Glomerular visceral epithelial cell (primary cell): ENCODE data around the gene CDH23.

Experiments used
- DNase-seq: peaks from one replicate; pipeline ENCODE4 v3.0.0-alpha.2; 2016; ENCODE audit errors: extremely low spot score

CDH23 gene

GRCh38 chr10:71660313-71660712, 263.6 kb downstream of the CDH23 start:
- DNase-seq: no peak

GRCh38 chr10:71661060-71661622, 264.4 kb downstream of the CDH23 start:
- no peak for DNase-seq

DNA sequence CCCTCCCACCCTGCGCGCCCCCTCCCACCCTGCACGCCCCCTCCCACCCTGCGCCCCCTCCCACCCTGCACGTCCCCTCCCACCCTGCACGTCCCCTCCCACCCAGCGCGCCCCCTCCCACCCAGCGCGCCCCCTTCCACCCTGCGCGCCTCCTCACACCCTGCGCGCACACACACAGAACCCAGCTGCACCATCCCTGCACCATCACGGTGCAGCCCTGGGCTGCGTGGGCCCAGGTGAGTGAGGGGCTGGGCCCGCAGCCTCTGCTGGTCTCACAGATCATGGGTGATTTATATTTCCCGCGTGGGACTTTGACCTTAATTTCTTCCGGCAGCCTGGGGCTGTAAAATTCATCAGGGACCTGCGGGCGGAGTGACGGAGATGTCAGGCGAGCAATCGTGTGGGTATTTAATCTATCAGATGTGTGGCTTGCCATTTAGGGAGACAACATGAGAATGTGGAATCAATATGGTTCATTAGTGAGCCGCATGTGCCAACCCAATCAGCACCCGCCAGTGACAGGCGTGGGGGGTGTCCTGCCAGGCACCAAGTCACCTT, 265.1 kb downstream of the CDH23 start:
- no peak for DNase-seq

- DNase-seq: no peak
Observed at GRCh38 chr10:71663311-71663710, 266.6 kb downstream of the CDH23 start.

DNA sequence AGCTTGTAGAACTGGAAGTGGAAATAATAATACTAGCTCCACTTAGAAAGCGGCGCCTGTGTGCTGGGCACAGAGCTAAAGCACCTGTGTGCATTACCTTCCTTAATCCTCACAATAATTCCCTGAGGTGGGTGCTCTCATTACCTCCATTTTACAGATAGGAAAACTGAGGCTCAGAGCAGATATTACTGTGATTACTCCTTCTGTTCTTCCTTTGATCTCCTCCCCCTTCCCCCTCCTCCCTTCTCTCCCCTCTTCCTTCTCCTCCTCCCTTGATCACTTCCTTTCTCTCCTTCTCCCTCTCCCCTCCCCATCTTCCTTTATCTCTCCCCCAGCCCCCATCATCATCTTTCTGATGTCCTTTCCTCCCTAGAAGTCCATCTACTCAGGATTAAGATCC, 267.9 kb downstream of the CDH23 start:
- no peak for DNase-seq

GRCh38 chr10:71665456-71665855, 268.7 kb downstream of the CDH23 start:
- no peak for DNase-seq

DNA sequence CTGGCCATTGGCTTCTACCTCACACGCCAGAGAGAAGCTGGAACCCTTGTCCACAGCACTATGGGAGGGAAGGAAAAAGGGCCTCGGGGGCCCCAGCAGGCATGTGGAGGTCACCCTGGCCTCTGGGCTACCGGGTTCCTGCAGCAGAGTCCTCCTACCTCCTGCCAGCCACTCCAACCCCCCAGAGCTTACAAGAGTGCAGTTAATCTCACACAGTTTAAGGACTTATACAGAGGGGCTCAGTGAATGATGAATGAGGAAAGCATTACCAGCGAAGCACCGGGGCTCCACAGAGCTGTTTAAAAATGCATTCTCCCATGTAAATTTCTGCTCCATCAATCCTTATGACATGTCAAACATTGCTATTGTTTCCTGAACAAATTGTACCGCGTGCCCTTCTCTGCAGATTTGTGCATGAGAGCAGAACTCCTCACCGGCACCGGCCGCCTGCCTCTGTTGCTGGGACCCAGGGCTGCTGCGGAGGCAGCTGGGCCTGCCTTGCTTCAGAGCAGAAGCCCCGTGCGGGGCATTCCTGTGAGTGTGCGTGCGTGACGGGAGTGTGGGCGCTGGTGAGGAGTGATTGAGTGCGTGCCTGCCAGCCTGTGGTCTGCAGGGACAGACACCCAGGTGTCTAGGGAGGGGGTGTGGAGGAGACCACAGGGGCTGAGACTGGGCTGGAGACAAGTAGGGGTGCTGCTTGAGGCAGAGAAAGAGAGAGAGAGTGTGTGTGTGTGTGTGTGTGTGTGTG, 270.1 kb downstream of the CDH23 start:
- peak; percentile 8 for DNase-seq

- no peak for DNase-seq
Observed at GRCh38 chr10:71667387-71667752, 270.6 kb downstream of the CDH23 start.

DNA sequence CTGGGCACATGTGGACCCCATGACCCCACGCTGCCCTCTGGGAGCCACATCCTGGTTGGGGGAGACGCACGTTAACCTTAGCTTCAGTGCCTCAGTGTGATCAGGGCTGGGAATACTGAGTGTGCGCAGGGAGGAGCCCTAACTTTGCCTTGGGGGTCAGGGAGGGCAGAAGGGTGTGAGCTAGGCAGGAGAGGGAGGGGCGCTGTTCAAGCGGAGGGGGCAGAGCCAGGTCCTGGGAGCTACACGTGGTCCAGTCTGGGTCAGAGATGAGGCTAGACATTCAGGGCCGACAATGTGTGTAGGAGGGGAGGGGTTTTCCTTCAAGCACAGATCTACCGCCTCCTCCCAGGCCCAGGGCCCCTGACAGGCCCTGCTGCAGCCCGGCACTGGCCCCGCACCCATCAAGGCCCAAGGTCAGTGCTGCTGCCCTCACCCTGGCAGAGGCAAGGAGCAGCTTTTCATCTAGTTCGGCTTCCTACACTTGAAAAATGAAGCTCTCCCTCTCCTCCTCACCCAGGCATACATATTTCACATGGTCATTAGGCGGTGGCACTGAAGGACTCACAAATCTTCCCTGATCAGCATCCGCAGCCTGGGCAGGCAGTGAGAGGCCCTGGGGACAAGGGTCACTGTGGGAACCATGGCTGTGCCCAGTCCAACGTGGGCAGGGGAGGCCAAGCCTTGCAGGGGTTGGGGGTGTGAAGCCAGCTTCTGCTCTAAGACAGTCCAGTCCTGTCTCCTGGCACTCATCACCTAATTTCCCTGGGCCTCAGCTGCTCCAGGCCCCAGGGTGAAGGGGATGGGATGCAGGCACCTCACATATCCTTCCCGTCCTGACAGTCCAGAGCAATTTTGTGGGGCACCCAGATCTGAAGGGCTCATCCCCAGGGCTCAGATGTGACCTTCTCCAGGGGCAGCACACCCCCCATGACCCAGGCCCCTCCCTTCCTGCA, 275.6 kb downstream of the CDH23 start:
- DNase-seq: no peak

DNA sequence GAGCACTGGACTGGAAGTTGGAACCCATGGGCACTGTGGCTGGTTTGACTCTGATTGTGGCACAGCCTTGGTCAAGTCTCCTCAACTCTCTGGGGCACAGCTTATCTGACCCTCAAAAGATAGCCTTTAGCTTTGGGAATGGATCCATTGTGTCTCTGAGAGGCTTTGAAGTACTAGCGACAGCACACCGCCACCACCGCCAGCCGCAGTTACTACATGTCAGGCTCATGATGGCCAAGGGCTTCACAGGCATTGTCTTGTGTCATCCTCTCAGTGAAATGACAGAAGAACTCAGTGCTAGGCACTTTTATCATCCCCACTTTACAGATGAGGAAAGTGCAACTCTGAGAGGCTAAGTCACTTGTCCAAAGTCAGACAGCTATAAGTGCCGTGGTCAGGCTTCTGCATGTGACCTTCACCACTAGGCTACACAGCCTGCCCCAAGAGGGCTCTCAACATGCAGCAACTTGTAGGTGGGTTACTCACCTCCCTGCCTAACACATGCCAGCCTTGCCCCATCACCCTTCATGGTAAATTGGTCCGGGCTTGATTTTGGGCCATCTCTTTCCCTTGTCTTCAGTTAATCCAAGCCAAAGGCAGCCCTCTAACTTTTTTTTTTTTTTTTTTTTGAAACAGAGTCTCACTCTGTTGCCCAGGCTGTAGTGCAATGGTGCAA, 278.7 kb downstream of the CDH23 start:
- DNase-seq: no peak

DNA sequence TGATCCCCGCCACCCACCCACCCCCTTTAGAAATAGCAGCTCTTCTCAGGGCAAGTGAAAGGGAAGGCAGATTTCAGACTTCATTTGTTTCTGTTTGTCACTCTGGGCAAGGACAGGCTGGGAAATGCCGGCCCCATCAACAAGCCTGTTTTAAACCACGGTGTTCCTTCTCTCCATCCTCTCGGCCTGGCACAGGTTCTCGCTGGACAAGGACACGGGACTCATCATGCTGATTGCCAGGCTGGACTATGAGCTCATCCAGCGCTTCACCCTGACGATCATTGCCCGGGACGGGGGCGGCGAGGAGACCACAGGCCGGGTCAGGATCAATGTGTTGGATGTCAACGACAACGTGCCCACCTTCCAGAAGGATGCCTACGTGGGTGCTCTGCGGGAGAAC, 280.5 kb downstream of the CDH23 start:
- DNase-seq: no peak

GRCh38 chr10:71678057-71678805, 281.5 kb downstream of the CDH23 start:
- no peak for DNase-seq

DNA sequence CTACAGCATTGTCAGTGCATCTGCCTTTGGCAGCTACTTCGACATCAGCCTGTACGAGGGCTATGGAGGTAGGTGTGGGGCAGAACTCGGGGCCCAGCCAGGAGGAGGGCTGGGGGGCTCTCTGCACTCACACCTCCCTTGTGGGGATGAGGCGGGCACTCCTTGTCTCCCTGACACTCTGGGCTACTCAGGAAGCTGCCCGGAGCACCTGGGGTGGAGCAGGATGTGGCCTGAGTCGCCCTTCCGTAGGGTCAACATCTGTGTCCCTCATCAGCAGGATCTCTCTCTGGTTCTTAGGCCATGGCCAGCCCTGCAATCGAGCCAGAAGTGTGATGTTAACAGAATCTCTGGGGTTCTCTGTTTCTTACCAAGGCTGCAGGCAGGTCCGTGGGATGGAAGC, 282.7 kb downstream of the CDH23 start:
- no peak for DNase-seq

GRCh38 chr10:71681977-71682376, 285.3 kb downstream of the CDH23 start:
- no peak for DNase-seq

DNA sequence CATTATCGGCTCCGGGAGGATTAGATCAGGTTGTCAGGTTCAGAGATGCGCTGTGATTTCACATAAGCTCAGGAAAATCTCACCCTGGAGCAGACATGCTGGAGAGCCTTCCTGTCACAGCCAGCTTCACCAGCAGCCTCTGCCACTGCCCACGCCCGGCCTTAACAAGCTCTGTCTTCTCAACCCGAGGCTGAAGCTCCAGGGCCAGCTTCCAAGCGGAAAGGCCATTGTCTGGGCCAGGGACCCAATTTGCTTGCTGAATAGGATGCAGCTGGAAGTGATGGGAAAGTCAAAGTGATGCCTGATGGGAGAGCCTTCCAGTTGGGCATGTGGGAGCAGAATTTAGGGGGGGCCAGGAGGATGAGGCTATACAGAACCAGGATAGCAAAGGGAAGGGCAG, 286.6 kb downstream of the CDH23 start:
- DNase-seq: no peak

GRCh38 chr10:71684356-71685173, 287.8 kb downstream of the CDH23 start:
- peak; percentile 19 for DNase-seq

- no peak for DNase-seq
Observed at GRCh38 chr10:71685554-71686232, 289.0 kb downstream of the CDH23 start.

GRCh38 chr10:71687077-71687476, 290.4 kb downstream of the CDH23 start:
- DNase-seq: no peak

DNA sequence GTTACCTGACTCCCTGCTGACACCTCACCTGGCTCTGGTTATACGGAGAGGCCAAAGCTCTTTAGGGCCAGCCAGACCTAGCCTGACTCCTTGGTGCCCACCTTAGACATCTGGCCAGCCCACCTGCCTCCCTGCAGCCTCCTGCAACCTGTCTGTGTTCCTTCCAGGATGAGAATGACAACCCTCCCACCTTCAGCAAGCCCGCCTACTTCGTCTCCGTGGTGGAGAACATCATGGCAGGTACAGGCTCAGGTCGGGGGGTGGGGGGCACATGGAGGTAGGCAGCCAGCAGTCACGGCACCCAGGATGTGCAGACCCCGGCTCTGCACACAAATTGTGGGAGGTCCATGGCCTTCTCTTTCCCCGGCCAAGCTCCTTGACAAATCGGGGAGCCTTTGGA, 290.8 kb downstream of the CDH23 start:
- DNase-seq: no peak

- DNase-seq: no peak
Observed at GRCh38 chr10:71688256-71688655, 291.5 kb downstream of the CDH23 start.
